DOHH2 (cell line): Measurements from ENCODE around the gene PLVAP.

Experiments
- CTCF ChIP-seq: fragments of 200-600 bp; sonication (generic); IDR thresholded peaks from one replicate; pipeline ENCODE4 v1.5.1; 2014; ENCODE audit warnings: antibody characterized with exemption, mild to moderate bottlenecking, low read depth, low read length; ENCODE audit not compliant: poor library complexity, severe bottlenecking
- EZH2phosphoT487 ChIP-seq: fragments of 200-600 bp; sonication (generic); IDR thresholded peaks from 2 replicates; pipeline ENCODE4 v1.6.1; 2017; ENCODE audit warnings: borderline replicate concordance, mild to moderate bottlenecking, antibody characterized with exemption, low read length, moderate library complexity, mixed read lengths

GRCh38 chr19:17414097-17414496, 37.0 kb upstream of the PLVAP start:
- TF ChIP-seq CTCF (no peak), EZH2phosphoT487 (no peak)
